Measurements from ENCODE around the gene ATP2B1.

The ATP2B1 gene

GRCh38 chr12:89576572-89577220 is 131.9 kb downstream of the ATP2B1 start:
- no peak for DNase-seq

- DNase-seq: no peak
Observed at GRCh38 chr12:89575374-89575773, 133.3 kb downstream of the ATP2B1 start.

- DNase-seq: no peak
Observed at GRCh38 chr12:89574736-89575208, 133.9 kb downstream of the ATP2B1 start.

GRCh38 chr12:89573051-89573810 is 135.4 kb downstream of the ATP2B1 start:
- no peak for DNase-seq

- no peak for DNase-seq
Observed at GRCh38 chr12:89571491-89572195, 137.0 kb downstream of the ATP2B1 start.

GRCh38 chr12:89568484-89568883 is 140.2 kb downstream of the ATP2B1 start:
- DNase-seq: no peak

GRCh38 chr12:89567691-89568239 is 140.9 kb downstream of the ATP2B1 start:
- no peak for DNase-seq

GRCh38 chr12:89566615-89567014 is 142.0 kb downstream of the ATP2B1 start:
- no peak for DNase-seq

- DNase-seq: no peak
Observed at GRCh38 chr12:89565002-89565401, 143.6 kb downstream of the ATP2B1 start.

GRCh38 chr12:89559753-89560152 is 148.9 kb downstream of the ATP2B1 start:
- DNase-seq: no peak

- DNase-seq: no peak
Observed at GRCh38 chr12:89556976-89557375, 151.7 kb downstream of the ATP2B1 start.

GRCh38 chr12:89552376-89552775 is 156.3 kb downstream of the ATP2B1 start:
- DNase-seq: no peak

- no peak for DNase-seq
Observed at GRCh38 chr12:89551747-89552146, 156.9 kb downstream of the ATP2B1 start.

- DNase-seq: no peak
Observed at GRCh38 chr12:89547101-89547500, 161.5 kb downstream of the ATP2B1 start.

- DNase-seq: no peak
Observed at GRCh38 chr12:89546151-89546550, 162.5 kb downstream of the ATP2B1 start.

GRCh38 chr12:89544681-89545184 is 163.9 kb downstream of the ATP2B1 start:
- DNase-seq: no peak

- no peak for DNase-seq
Observed at GRCh38 chr12:89544022-89544421, 164.6 kb downstream of the ATP2B1 start.

- DNase-seq: peak; percentile 56
Observed at GRCh38 chr12:89542912-89543592, 165.6 kb downstream of the ATP2B1 start.

- no peak for DNase-seq
Observed at GRCh38 chr12:89542236-89542635, 166.4 kb downstream of the ATP2B1 start.

- DNase-seq: no peak
Observed at GRCh38 chr12:89540586-89540985, 168.1 kb downstream of the ATP2B1 start.

- no peak for DNase-seq
Observed at GRCh38 chr12:89539426-89540223, 169.0 kb downstream of the ATP2B1 start.

GRCh38 chr12:89538897-89539296 is 169.7 kb downstream of the ATP2B1 start:
- DNase-seq: no peak

Measured in effector CD4-positive, alpha-beta T cell (primary cell).